Progenitor cell of endocrine pancreas (in vitro differentiated cells): ENCODE results near the gene ABTB2. TPM values are rescaled to one million over a fixed set of nuclear protein-coding genes. Genes with fewer than 3 reads are reported as not detected.

Experiments used
- DNase-seq: peaks from one replicate; pipeline ENCODE4 v3.0.0; 2021; ENCODE audit warnings: low spot score; ENCODE audit not compliant: unreplicated experiment
- H3K27ac Mint-ChIP-seq: 2 replicates; pipeline ENCODE4 v1.8.0; 2021; ENCODE audit warnings: mild to moderate bottlenecking, moderate library complexity, mixed read lengths
- H3K27me3 Mint-ChIP-seq: 2 replicates; pipeline ENCODE4 v1.8.0; 2021; ENCODE audit warnings: mixed read lengths
- H3K36me3 Mint-ChIP-seq: 2 replicates; pipeline ENCODE4 v1.8.0; 2022; ENCODE audit warnings: mixed read lengths; ENCODE audit not compliant: insufficient read depth
- H3K4me1 Mint-ChIP-seq: 2 replicates; pipeline ENCODE4 v1.8.0; 2021; ENCODE audit warnings: low read depth, mixed read lengths
- H3K4me3 Mint-ChIP-seq: 2 replicates; pipeline ENCODE4 v1.8.0; 2021; ENCODE audit warnings: low read depth, mild to moderate bottlenecking, moderate library complexity, mixed read lengths
- H3K9me3 Mint-ChIP-seq: 2 replicates; pipeline ENCODE4 v1.8.0; 2021; ENCODE audit warnings: low read depth, mixed read lengths
- CTCF ChIP-seq: fragments of 200-600 bp; sonication (generic); IDR thresholded peaks from one replicate; pipeline ENCODE4 v1.5.0; 2021; ENCODE audit warnings: antibody characterized with exemption, mild to moderate bottlenecking; ENCODE audit not compliant: unreplicated experiment
- total RNA-seq: library from RNA; stranded (reverse); gene quantifications from 2 replicates; pipeline ENCODE4 v1.2.1, GENCODE V29; 2021

ABTB2 gene
- total RNA-seq, 1 donor from 2014 or later, result 19.5 TPM

DNA sequence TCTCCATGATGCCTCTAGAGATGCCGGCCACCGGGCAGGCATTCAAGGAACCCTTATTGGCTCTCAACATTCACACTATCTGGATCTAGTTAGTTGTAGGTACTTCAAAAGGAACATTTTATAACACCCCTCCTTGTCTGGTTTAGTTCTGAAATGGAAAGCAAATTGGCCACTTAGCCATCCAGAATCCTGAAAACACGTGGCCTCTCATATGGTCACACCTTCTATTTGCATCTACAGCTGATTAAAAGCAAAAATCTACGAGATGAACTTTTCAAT, 29.2 kb downstream of the ABTB2 start:
- H3K27me3 Mint-ChIP-seq, result no peaks in the 10 kb centered on the region
- no peaks in the 10 kb centered on the region for H3K9me3 Mint-ChIP-seq
- no peak for TF ChIP-seq CTCF
- no peaks in the 10 kb centered on the region for H3K36me3 Mint-ChIP-seq
- no peak overlapping the region for H3K4me3 Mint-ChIP-seq
- H3K4me1 Mint-ChIP-seq, result peaks cover 23% of the 10 kb centered on the region
- no peak for DNase-seq
- H3K27ac Mint-ChIP-seq, result no peak overlapping the region

GRCh38 chr11:34327804-34328631, 29.8 kb downstream of the ABTB2 start:
- no peak for DNase-seq
- TF ChIP-seq CTCF, result no peak

DNA sequence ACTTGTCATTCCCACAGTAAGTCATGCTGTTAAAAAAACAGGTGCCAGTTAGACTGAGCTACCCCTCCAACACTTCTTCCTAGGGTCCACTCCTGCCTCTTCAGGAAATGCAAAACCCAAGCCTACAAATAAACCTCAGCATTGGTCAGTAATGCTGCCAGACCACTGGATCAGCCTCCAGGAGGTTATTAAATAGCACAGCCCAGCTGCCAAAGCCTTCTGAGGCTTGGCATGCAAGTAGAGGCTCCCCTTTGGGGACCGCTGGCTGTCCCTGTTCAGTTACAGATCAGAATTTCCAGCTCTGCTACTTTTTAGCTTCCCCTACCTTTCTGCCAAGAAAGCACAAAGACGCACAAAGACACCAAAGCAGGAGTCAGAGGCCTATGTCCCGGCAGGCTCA, 33.3 kb downstream of the ABTB2 start:
- H3K9me3 Mint-ChIP-seq, result no peaks in the 10 kb centered on the region
- H3K27ac Mint-ChIP-seq, result no peak overlapping the region
- no peak overlapping the region for H3K4me3 Mint-ChIP-seq
- H3K36me3 Mint-ChIP-seq, result no peaks in the 10 kb centered on the region
- no peaks in the 10 kb centered on the region for H3K27me3 Mint-ChIP-seq
- DNase-seq, result no peak
- H3K4me1 Mint-ChIP-seq, result peaks cover 11% of the 10 kb centered on the region
- no peak for TF ChIP-seq CTCF

More at GRCh38 chr11:34327804-34328631, 29.8 kb downstream of the ABTB2 start:
- H3K27ac Mint-ChIP-seq, result peak overlapping the region; percentile 42
- no peak overlapping the region for H3K4me3 Mint-ChIP-seq
- H3K27me3 Mint-ChIP-seq, result no peaks in the 10 kb centered on the region
- peaks cover 20% of the 10 kb centered on the region for H3K4me1 Mint-ChIP-seq
- no peaks in the 10 kb centered on the region for H3K36me3 Mint-ChIP-seq
- no peaks in the 10 kb centered on the region for H3K9me3 Mint-ChIP-seq

DNA sequence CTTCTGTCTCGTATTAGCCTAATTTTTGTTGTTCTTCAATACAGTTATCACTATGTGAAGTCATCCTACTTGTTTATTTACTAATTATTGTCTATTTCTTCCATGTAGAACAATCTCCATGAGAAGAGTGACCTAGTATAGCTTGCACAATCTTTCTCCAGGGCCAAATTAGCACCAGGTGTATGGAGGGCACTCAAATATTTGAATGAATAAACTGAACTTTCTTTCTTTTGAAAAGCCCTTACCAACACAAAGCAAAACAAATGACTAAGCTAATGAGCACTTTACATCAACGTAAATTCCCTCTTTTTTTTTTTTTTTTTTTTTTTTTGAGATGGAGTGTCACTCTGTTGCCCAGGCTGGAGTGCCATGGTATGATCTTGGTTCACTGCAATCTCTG, 34.2 kb downstream of the ABTB2 start:
- TF ChIP-seq CTCF, result no peak
- Mint-ChIP-seq H3K27ac (no peak overlapping the region), H3K9me3 (no peaks in the 10 kb centered on the region), H3K27me3 (no peaks in the 10 kb centered on the region), H3K4me1 (peaks cover 10% of the 10 kb centered on the region), H3K4me3 (no peak overlapping the region), H3K36me3 (no peaks in the 10 kb centered on the region)
- no peak for DNase-seq

DNA sequence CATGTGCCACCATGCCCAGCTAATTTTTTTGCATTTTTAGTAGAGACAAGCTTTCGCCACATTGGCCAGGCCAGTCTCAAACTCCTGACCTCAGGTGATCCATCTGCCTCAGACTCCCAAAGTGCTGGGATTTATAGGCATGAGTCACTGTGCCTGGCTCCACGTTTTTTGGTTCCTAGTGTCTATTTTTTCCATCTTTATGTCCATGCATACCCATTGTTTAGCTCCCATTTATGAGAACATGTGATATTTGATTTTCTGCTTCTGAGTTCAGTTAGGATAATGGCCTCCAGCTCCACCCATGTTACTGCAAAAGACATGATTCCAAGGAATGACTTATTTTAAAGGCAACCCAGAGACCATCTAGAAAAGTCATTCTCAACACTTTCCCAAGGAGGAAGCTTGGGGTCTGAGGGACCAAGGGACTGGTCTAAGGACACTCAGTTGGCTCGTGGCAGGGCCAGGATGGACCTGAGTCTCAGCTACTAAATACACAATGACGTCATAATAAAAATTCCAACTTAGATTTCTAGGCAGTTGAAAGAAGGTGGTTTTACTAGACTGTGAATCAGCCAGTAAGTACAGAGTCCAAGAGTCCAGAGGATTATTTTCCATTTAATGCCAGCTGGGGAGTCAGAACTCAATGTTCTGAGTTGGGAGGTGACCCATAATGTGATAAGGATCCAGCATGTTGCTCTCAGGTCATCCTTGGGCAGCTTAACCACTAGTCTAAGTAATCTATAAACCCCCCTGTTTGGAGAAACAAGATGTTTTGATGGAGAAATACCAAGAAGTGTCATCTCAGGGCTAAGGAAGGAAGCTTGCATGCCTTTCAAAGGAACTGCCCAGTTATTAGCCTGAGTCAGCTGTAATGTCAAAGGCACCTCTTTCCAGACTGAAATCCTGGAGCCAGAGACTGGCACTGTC, 39.4 kb downstream of the ABTB2 start:
- no peak for TF ChIP-seq CTCF
- Mint-ChIP-seq H3K36me3 (no peaks in the 10 kb centered on the region), H3K4me3 (no peak overlapping the region), H3K9me3 (no peaks in the 10 kb centered on the region), H3K27me3 (no peaks in the 10 kb centered on the region), H3K4me1 (peaks cover 10% of the 10 kb centered on the region), H3K27ac (no peak overlapping the region)
- DNase-seq, result no peak
